ENCODE results near the gene PKN2.
A peak's percentile ranks its signal among the peaks of the same experiment; 100 is the strongest.
"Not testable (repeated sequence)": the region's sequence is repeated elsewhere in the genome, so short reads cannot be mapped to it uniquely, and the experiment has no call there.

PKN2 gene

GRCh38 chr1:88800382-88801051 is 116.4 kb downstream of the PKN2 start:
- peak; percentile 72 for DNase-seq

- peak; percentile 19 for DNase-seq
Measured at GRCh38 chr1:88801575-88802208, 117.6 kb downstream of the PKN2 start.

- DNase-seq: no peak
Measured at GRCh38 chr1:88802404-88802803, 118.3 kb downstream of the PKN2 start.

GRCh38 chr1:88802950-88803349 is 118.9 kb downstream of the PKN2 start:
- no peak for DNase-seq

- no peak for DNase-seq
Measured at GRCh38 chr1:88803444-88803843, 119.4 kb downstream of the PKN2 start.

- no peak for DNase-seq
Measured at GRCh38 chr1:88812366-88812765, 128.3 kb downstream of the PKN2 start.

GRCh38 chr1:88813471-88813870 is 129.4 kb downstream of the PKN2 start:
- DNase-seq: no peak

GRCh38 chr1:88819642-88820041 is 135.6 kb downstream of the PKN2 start:
- not testable (repeated sequence) for DNase-seq

GRCh38 chr1:88825721-88826120 is 141.6 kb downstream of the PKN2 start:
- no peak for DNase-seq

- no peak for DNase-seq
Measured at GRCh38 chr1:88847643-88848042, 163.6 kb downstream of the PKN2 start.

GRCh38 chr1:88851303-88852063 is 167.4 kb downstream of the PKN2 start:
- no peak for DNase-seq

GRCh38 chr1:88867743-88868521 is 183.9 kb downstream of the PKN2 start:
- no peak for DNase-seq

- not testable (repeated sequence) for DNase-seq
Measured at GRCh38 chr1:88869644-88870043, 185.6 kb downstream of the PKN2 start.

GRCh38 chr1:88873737-88874349 is 189.8 kb downstream of the PKN2 start:
- peak; percentile 47 for DNase-seq

- no peak for DNase-seq
Measured at GRCh38 chr1:88875595-88875994, 191.5 kb downstream of the PKN2 start.

- no peak for DNase-seq
Measured at GRCh38 chr1:88876573-88877365, 192.7 kb downstream of the PKN2 start.

- DNase-seq: peak; percentile 79
Measured at GRCh38 chr1:88877382-88877825, 193.3 kb downstream of the PKN2 start.

GRCh38 chr1:88877911-88878310 is 193.8 kb downstream of the PKN2 start:
- no peak for DNase-seq

GRCh38 chr1:88878731-88879130 is 194.7 kb downstream of the PKN2 start:
- no peak for DNase-seq

GRCh38 chr1:88880717-88881116 is 196.6 kb downstream of the PKN2 start:
- not testable (repeated sequence) for DNase-seq

GRCh38 chr1:88883156-88883555 is 199.1 kb downstream of the PKN2 start:
- DNase-seq: no peak

Data from hematopoietic multipotent progenitor cell treated with erythropoietin and hydrocortisone succinate and interleukin-3 and kit ligand, for 6 days (in vitro differentiated cells).